ENCODE results near the gene ZNF621.

The ZNF621 gene

GRCh38 chr3:40524568-40525285 is at the start of gene ZNF621:
TSS of gene ZNF621 (plus strand) at chr3:40524960. CDS start at chr3:40525841, 881 bp downstream.
- peak within 1 kb of the TSS; percentile 86 for H3K4me3 ChIP-seq (ENCODE audit: control insufficient read depth, low read depth, low read length)
- peak; percentile 78 for DNase-seq (ENCODE audit: low read depth)
- TF ChIP-seq CTCF (conservative IDR thresholded peaks at IDR 0.05; ENCODE audit: control insufficient read depth, insufficient read depth, low read depth, low read length) = no peak

DNA sequence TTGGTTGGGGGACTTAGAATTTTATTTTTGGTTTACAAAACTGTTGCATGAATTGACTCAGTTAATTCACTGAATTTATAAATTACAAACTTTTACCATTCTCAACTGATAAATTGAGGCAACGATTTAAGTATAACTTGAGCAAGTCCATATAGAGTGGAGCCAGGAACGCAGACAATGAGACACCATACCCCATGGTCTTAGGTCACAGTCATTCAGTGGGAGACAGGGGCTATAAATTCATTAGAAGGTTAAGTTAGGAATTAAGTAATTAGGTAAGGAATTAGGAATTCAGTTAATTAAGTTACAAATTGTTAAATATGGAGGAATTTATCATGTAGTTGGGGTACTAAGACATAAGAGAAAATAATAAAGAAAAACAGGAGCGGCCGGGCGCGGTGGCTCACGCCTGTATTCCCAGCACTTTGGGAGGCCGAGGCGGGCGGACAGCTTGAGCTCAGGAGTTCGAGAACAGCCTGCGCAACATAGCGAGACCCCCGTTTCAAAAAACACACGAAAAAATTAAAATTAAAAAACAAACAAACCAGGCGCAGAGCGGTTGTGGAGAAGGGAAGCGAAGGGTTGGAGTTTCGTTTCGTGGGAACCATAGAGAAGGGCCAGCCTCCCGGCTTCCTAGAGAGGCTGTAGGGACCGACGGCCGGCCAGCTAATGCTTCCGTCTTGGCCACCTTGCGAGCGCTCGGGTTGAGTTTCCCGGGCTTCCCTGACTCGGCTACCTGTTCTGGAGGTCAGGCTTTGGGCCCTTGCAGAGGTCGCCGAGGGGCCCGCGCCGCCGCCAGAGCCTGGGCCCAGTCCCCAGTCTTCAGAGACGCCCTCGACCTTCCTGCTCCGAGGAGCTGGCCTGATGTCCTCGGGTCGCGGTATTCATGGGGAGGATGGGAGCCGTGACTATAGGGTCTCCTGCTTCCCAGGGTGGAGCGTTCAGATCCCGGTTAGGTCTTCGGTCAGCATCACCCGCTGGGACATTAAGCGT is 48.0 kb upstream of the ZNF621 start, which contains the start of gene ZNF619:
Gene ZNF619 (plus strand): TSS at position 645 of the 993 bp plus-strand sequence. CDS start 858 bp downstream, outside the sequence.
- DNase-seq (ENCODE audit: low read depth) = peak; percentile 71
- H3K4me3 ChIP-seq (ENCODE audit: control insufficient read depth, low read depth, low read length) = peak within 1 kb of the TSS; percentile 85
- TF ChIP-seq CTCF (conservative IDR thresholded peaks at IDR 0.05; ENCODE audit: control insufficient read depth, insufficient read depth, low read depth, low read length) = no peak

- H3K4me3 ChIP-seq (ENCODE audit: control insufficient read depth, low read depth, low read length) = peak overlapping the region; percentile 85
- no peak for DNase-seq (ENCODE audit: low read depth)
- TF ChIP-seq CTCF (conservative IDR thresholded peaks at IDR 0.05; ENCODE audit: control insufficient read depth, insufficient read depth, low read depth, low read length) = no peak
Measured at GRCh38 chr3:40477666-40478065, 47.1 kb upstream of the ZNF621 start.

DNA sequence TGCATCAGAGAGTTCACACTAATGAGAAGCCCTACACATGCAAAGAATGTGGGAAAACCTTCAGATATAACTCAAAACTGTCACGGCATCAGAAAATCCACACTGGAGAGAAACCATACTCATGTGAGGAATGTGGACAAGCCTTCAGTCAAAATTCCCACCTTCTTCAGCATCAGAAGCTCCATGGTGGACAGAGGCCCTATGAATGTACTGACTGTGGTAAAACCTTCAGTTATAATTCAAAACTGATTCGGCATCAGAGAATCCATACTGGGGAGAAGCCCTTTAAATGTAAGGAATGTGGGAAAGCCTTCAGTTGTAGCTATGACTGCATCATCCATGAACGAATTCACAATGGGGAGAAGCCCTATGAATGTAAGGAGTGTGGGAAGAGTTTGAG is 37.6 kb upstream of the ZNF621 start:
- no peak overlapping the region for H3K4me3 ChIP-seq (ENCODE audit: control insufficient read depth, low read depth, low read length)
- no peak for DNase-seq (ENCODE audit: low read depth)
- no peak for TF ChIP-seq CTCF (conservative IDR thresholded peaks at IDR 0.05; ENCODE audit: control insufficient read depth, insufficient read depth, low read depth, low read length)

- H3K4me3 ChIP-seq (ENCODE audit: control insufficient read depth, low read depth, low read length) = no peak overlapping the region
- no peak for TF ChIP-seq CTCF (conservative IDR thresholded peaks at IDR 0.05; ENCODE audit: control insufficient read depth, insufficient read depth, low read depth, low read length)
- peak; percentile 72 for DNase-seq (ENCODE audit: low read depth)
Measured at GRCh38 chr3:40490916-40491315, 33.8 kb upstream of the ZNF621 start.

DNA sequence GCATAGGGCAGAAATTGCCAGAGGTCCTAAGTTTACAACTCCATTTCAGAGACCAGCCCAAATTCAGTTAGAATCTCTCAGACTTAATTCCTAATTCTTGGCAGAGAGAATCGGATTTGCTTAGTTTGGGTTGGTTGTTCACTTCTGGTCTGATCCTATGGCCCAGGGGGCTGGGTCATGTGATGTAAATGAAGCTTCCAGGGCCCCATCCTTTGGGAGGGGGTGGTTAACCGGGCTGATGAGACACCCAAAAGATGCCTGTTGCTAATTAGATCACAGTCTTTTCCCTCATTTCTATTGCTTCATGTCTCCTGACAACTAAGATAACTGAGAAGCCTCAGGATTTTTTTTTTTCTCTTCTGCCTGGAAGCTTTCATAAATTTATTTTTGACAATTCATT is 30.1 kb upstream of the ZNF621 start:
- TF ChIP-seq CTCF (conservative IDR thresholded peaks at IDR 0.05; ENCODE audit: control insufficient read depth, insufficient read depth, low read depth, low read length) = no peak
- no peak overlapping the region for H3K4me3 ChIP-seq (ENCODE audit: control insufficient read depth, low read depth, low read length)
- peak; percentile 50 for DNase-seq (ENCODE audit: low read depth)
